HG03066 (cell line): Measurements from ENCODE around the gene GRIP1.

Source experiments
- ATAC-seq: cut with Tn5 transposase; IDR thresholded peaks from one replicate; pipeline ENCODE4 v1.9.1; 2021; ENCODE audit warnings: low read depth; ENCODE audit not compliant: unreplicated experiment

GRIP1 gene

GRCh38 chr12:66491853-66492252, 187.0 kb downstream of the GRIP1 start:
- ATAC-seq: no peak

GRCh38 chr12:66482351-66483203, 196.3 kb downstream of the GRIP1 start:
- ATAC-seq: no peak

- ATAC-seq: no peak
These were observed 210.9 kb downstream of the GRIP1 start for GRCh38 chr12:66467932-66468331.

- ATAC-seq: no peak
These were observed 217.5 kb downstream of the GRIP1 start for GRCh38 chr12:66461331-66461730.

GRCh38 chr12:66459944-66460482, 218.9 kb downstream of the GRIP1 start:
- ATAC-seq: no peak

- no peak for ATAC-seq
These were observed 222.3 kb downstream of the GRIP1 start for GRCh38 chr12:66456612-66457011.

- ATAC-seq: no peak
These were observed 225.0 kb downstream of the GRIP1 start for GRCh38 chr12:66453844-66454243.

GRCh38 chr12:66453120-66453519, 225.8 kb downstream of the GRIP1 start:
- ATAC-seq: no peak

- ATAC-seq: no peak
These were observed 229.3 kb downstream of the GRIP1 start for GRCh38 chr12:66449531-66449930.

GRCh38 chr12:66447643-66448042, 231.2 kb downstream of the GRIP1 start:
- ATAC-seq: no peak

- ATAC-seq: no peak
These were observed 232.6 kb downstream of the GRIP1 start for GRCh38 chr12:66446276-66446675.

GRCh38 chr12:66441905-66442559, 236.8 kb downstream of the GRIP1 start:
- no peak for ATAC-seq

- no peak for ATAC-seq
These were observed 240.3 kb downstream of the GRIP1 start for GRCh38 chr12:66438601-66439000.

- no peak for ATAC-seq
These were observed 248.8 kb downstream of the GRIP1 start for GRCh38 chr12:66430106-66430505.

GRCh38 chr12:66428870-66429269, 250.0 kb downstream of the GRIP1 start:
- ATAC-seq: no peak

- ATAC-seq: no peak
These were observed 250.6 kb downstream of the GRIP1 start for GRCh38 chr12:66428261-66428660.

GRCh38 chr12:66426696-66427095, 252.2 kb downstream of the GRIP1 start:
- ATAC-seq: no peak

- no peak for ATAC-seq
These were observed 255.6 kb downstream of the GRIP1 start for GRCh38 chr12:66423266-66423665.

GRCh38 chr12:66418908-66419307, 260.0 kb downstream of the GRIP1 start:
- ATAC-seq: no peak

- ATAC-seq: no peak
These were observed 261.7 kb downstream of the GRIP1 start for GRCh38 chr12:66417217-66417616.

GRCh38 chr12:66409195-66409871, 269.5 kb downstream of the GRIP1 start:
- peak; percentile 66 for ATAC-seq
